Non-pigmented ciliary epithelial cell (primary cell): Measurements from ENCODE around the gene WDR37.
"Not testable (repeated sequence)": the region's sequence is repeated elsewhere in the genome, so short reads cannot be mapped to it uniquely, and the experiment has no call there.

ENCODE experiments used
- DNase-seq: peaks from one replicate; pipeline ENCODE4 v3.0.0-alpha.2; 2010; ENCODE audit warnings: low read depth

WDR37 gene

GRCh38 chr10:1043532-1043995 lies 12.6 kb upstream of the WDR37 start:
- no peak for DNase-seq

- DNase-seq: no peak
Observed at GRCh38 chr10:1044146-1044545, 12.0 kb upstream of the WDR37 start.

- DNase-seq: no peak
Observed at GRCh38 chr10:1044964-1045363, 11.2 kb upstream of the WDR37 start.

GRCh38 chr10:1045415-1045814 lies 10.8 kb upstream of the WDR37 start:
- DNase-seq: no peak

- DNase-seq: no peak
Observed at GRCh38 chr10:1047937-1048336, 8.2 kb upstream of the WDR37 start.

GRCh38 chr10:1048349-1048731 lies 7.8 kb upstream of the WDR37 start:
- no peak for DNase-seq

GRCh38 chr10:1048732-1049424 lies 7.3 kb upstream of the WDR37 start, which contains the start of gene IDI1:
IDI1 (minus strand) TSS chr10:1049119; CDS start chr10:1049003, 116 bp downstream.
- peak; percentile 91 for DNase-seq

- no peak for DNase-seq
Observed at GRCh38 chr10:1049425-1049958, 6.7 kb upstream of the WDR37 start.

GRCh38 chr10:1050145-1050544 lies 6.0 kb upstream of the WDR37 start:
- DNase-seq: no peak

- DNase-seq: no peak
Observed at GRCh38 chr10:1050554-1050953, 5.6 kb upstream of the WDR37 start.

- DNase-seq: no peak
Observed at GRCh38 chr10:1054684-1055083, 1.5 kb upstream of the WDR37 start.

- DNase-seq: no peak
Observed at GRCh38 chr10:1057106-1057657, 997 bp downstream of the WDR37 start.

- DNase-seq: no peak
Observed at GRCh38 chr10:1058017-1058416, 1.8 kb downstream of the WDR37 start.

GRCh38 chr10:1059902-1060301 lies 3.7 kb downstream of the WDR37 start:
- no peak for DNase-seq

- peak; percentile 73 for DNase-seq
Observed at GRCh38 chr10:1061930-1062774, 6.0 kb downstream of the WDR37 start.

- DNase-seq: no peak
Observed at GRCh38 chr10:1063232-1063865, 7.2 kb downstream of the WDR37 start.

- DNase-seq: no peak
Observed at GRCh38 chr10:1064964-1065247, 8.7 kb downstream of the WDR37 start.

GRCh38 chr10:1066734-1067133 lies 10.5 kb downstream of the WDR37 start:
- not testable (repeated sequence) for DNase-seq

- no peak for DNase-seq
Observed at GRCh38 chr10:1068380-1069361, 12.5 kb downstream of the WDR37 start.

GRCh38 chr10:1070919-1071318 lies 14.7 kb downstream of the WDR37 start:
- DNase-seq: no peak

GRCh38 chr10:1074052-1074747 lies 18.0 kb downstream of the WDR37 start:
- DNase-seq: no peak
